Upper lobe of left lung (tissue), 6 donors: ENCODE data around the gene CRLF1. TPM values are rescaled to one million over a fixed set of nuclear protein-coding genes. Genes with fewer than 3 reads are reported as not detected.

Source experiments
- ATAC-seq, 2 donors: fragments of 200-7000 bp; cut with Tn5 transposase; one replicate each; pipeline ENCODE4 v1.9.1; 2022; ENCODE audit warnings: mild to moderate bottlenecking in 2 of 2, moderate library complexity in 2 of 2; ENCODE audit not compliant: low FRiP score in 2 of 2
- DNase-seq, 2 donors: peaks; one replicate each; pipeline ENCODE4 v3.0.0-alpha.2; 2019 to 2020
- H3K27ac ChIP-seq, 4 donors: fragments of 200-600 bp; sonication (generic); one replicate each; pipeline ENCODE4 v1.5.1; 2016 to 2019
- H3K27me3 ChIP-seq, 4 donors: fragments of 200-600 bp; sonication (generic); one replicate each; pipeline ENCODE4 v1.5.1; 2017 to 2019
- H3K36me3 ChIP-seq, 4 donors: fragments of 200-600 bp; sonication (generic); one replicate each; pipeline ENCODE4 v1.5.1; 2016 to 2019
- H3K4me1 ChIP-seq, 4 donors: fragments of 200-600 bp; sonication (generic); one replicate each; pipeline ENCODE4 v1.5.1; 2018 to 2019
- H3K4me3 ChIP-seq, 4 donors: fragments of 200-600 bp; sonication (generic); one replicate each; pipeline ENCODE4 v1.5.1; 2017 to 2019; ENCODE audit warnings: mild to moderate bottlenecking in 2 of 4, moderate library complexity in 1 of 4
- H3K9me3 ChIP-seq, 4 donors: fragments of 200-600 bp; sonication (generic); one replicate each; pipeline ENCODE4 v1.5.1; 2018 to 2019
- CTCF ChIP-seq, 6 experiments: fragments of 450-650 bp in 4 of 6; fragments of 200-600 bp in 2 of 6; sonication (generic) in 2 of 6; IDR thresholded peaks; one replicate each; pipeline ENCODE4 v1.5.1; 2016 to 2019; ENCODE audit warnings: antibody characterized with exemption in 6 of 6
- EP300 ChIP-seq, 4 donors: sonication (generic); formaldehyde crosslinking; IDR thresholded peaks; one replicate each; pipeline ENCODE4 v1.5.1; 2017; ENCODE audit warnings: antibody characterized with exemption in 4 of 4, control low read depth in 2 of 4
- POLR2A ChIP-seq, 4 donors: fragments of 450-650 bp; IDR thresholded peaks; one replicate each; pipeline ENCODE4 v1.5.1; 2016 to 2017; ENCODE audit warnings: antibody characterized with exemption in 4 of 4, mild to moderate bottlenecking in 2 of 4
- POLR2AphosphoS5 ChIP-seq, 2 donors: sonication (generic); formaldehyde crosslinking; IDR thresholded peaks; one replicate each; pipeline ENCODE4 v1.5.1; 2017; ENCODE audit warnings: antibody characterized with exemption in 2 of 2
- WGBS, 2 donors: methylation state at CpG; one replicate each; pipeline ENCODE4 v1.1.5; 2017 to 2018; 5-methylcytosine and 5-hydroxymethylcytosine counted together
- total RNA-seq, 6 donors: library from RNA; depleted of rRNA in 4 of 6; stranded (reverse); fragments of >200 nt in 4 of 6; gene quantifications; one replicate each; pipeline versions ENCODE4 v1.1.0 to v1.2.1, GENCODE V29; 2016 to 2021
- donor health status: DM: no; HTN: no; CAD: no; lungs with moderate emphysema.
- donor health status: DM: no; HTN: yes; CAD: no; lungs with severe emphysema.

The CRLF1 gene
- total RNA-seq, 6 donors from 2014 or later: 15.0 to 54.8 (median 20.0) TPM

- WGBS, 2 donors: 14 to 27% methylated on average over 5 of the region's 5 CpGs
- H3K27ac ChIP-seq: no peak overlapping the region
- TF ChIP-seq CTCF (IDR thresholded peaks at IDR 0.05): no peak
- no peak for TF ChIP-seq POLR2AphosphoS5 (IDR thresholded peaks at IDR 0.05)
- no peak for TF ChIP-seq EP300 (IDR thresholded peaks at IDR 0.05)
- no peak for TF ChIP-seq POLR2A (IDR thresholded peaks at IDR 0.05)
- DNase-seq: no peak
- H3K4me1 ChIP-seq: peaks cover 50 to 77% (median 57%) of the 10 kb centered on the region in 4 donors
- H3K4me3 ChIP-seq: no peak overlapping the region
- ATAC-seq: no peak
- H3K9me3 ChIP-seq: no peaks in the 10 kb centered on the region
- peaks cover 2 to 86% (median 58%) of the 10 kb centered on the region in 4 donors for H3K27me3 ChIP-seq
- H3K36me3 ChIP-seq: no peaks in the 10 kb centered on the region
Observed at GRCh38 chr19:18608102-18608804, 1.7 kb upstream of the CRLF1 start.

DNA sequence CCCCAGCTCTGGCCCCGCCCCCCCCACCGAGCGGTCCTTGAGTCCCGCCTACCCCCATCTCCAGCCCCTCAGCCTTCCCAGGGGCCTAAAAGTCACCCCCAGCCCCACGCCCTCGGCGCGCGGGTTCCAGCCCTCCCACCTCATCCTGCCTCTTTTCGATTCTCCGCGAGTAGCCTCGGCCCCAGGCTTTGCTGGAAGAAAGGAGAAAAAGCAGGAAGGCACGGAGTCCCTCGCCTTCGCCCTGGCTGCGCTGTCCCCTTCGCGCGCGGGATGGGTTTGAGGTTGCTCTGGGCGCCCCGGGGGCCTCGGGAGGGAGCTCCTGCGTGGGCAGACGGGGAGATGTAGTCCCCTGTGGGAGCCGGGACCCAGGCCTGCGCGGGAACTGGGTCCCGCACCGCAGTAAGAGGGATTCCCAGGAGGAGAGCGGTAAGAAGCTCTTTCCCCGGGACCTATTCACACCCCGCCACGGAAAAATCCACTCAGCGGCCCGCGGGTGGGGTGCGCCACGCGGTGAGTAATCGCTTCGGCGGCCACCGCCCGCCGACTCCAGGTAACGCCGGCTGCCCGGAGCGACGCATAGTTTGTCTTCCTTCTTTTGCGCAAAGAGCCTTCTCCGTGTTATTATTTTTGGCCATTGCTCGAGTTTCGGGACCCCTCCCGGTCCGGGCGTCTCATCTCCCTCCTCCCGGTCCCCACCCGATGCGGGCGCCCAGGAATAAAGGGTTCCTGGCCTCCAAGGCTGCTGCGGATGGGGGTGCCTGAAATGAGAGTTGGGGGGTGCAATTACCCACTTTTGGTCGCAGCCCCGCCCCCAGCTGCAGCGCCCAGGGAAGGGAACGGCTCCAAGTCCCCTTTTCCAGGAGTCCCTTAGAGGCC, 865 bp upstream of the CRLF1 start:
- Histone ChIP-seq H3K36me3 (no peaks in the 10 kb centered on the region), H3K4me3 (peak overlapping the region in 3 of 4 donors; percentile 8 to 32 (median 31)), H3K9me3 (no peaks in the 10 kb centered on the region), H3K27ac (no peak overlapping the region), H3K27me3 (peaks cover 2 to 78% (median 50%) of the 10 kb centered on the region in 4 donors), H3K4me1 (peaks cover 42 to 69% (median 49%) of the 10 kb centered on the region in 4 donors)
- peak in 1 of 2 donors; percentile 80 for DNase-seq
- ATAC-seq: peak in 1 of 2 donors; percentile 2
- 3 to 4% methylated on average over 33 to 68 of the region's 68 CpGs for WGBS, 2 donors
- no peak for TF ChIP-seq POLR2A (IDR thresholded peaks at IDR 0.05)
- TF ChIP-seq POLR2AphosphoS5 (IDR thresholded peaks at IDR 0.05): no peak
- TF ChIP-seq EP300 (IDR thresholded peaks at IDR 0.05): no peak
- no peak for TF ChIP-seq CTCF (IDR thresholded peaks at IDR 0.05)

- peak overlapping the region in 3 of 4 donors; percentile 28 to 38 (median 31) for H3K4me3 ChIP-seq
Observed at GRCh38 chr19:18605546-18606280, 886 bp downstream of the CRLF1 start.

More at GRCh38 chr19:18605546-18606280, 886 bp downstream of the CRLF1 start:
- TF ChIP-seq POLR2AphosphoS5 (IDR thresholded peaks at IDR 0.05) (no peak), CTCF (IDR thresholded peaks at IDR 0.05) (no peak), EP300 (IDR thresholded peaks at IDR 0.05) (no peak), POLR2A (IDR thresholded peaks at IDR 0.05) (no peak)
- no peaks in the 10 kb centered on the region for H3K9me3 ChIP-seq
- H3K36me3 ChIP-seq: no peaks in the 10 kb centered on the region
- DNase-seq: peak in 1 of 2 donors; percentile 83
- no peak for ATAC-seq
- WGBS, 2 donors: 0 to 12% methylated on average over 1 to 21 of the region's 65 CpGs
- H3K27ac ChIP-seq: no peak overlapping the region
- H3K27me3 ChIP-seq: peaks cover 0 to 62% (median 37%) of the 10 kb centered on the region in 4 donors
- peaks cover 25 to 52% (median 32%) of the 10 kb centered on the region in 4 donors for H3K4me1 ChIP-seq
